ENCODE data around the gene FDCSP. TPM values are rescaled to one million over a fixed set of nuclear protein-coding genes. Genes with fewer than 3 reads are reported as not detected.

FDCSP gene
- total and polyA plus RNA-seq, 9 of the 15 experiments (the other 6 are each of a cell fraction or from before 2014, with no cell fraction given) = not detected

DNA sequence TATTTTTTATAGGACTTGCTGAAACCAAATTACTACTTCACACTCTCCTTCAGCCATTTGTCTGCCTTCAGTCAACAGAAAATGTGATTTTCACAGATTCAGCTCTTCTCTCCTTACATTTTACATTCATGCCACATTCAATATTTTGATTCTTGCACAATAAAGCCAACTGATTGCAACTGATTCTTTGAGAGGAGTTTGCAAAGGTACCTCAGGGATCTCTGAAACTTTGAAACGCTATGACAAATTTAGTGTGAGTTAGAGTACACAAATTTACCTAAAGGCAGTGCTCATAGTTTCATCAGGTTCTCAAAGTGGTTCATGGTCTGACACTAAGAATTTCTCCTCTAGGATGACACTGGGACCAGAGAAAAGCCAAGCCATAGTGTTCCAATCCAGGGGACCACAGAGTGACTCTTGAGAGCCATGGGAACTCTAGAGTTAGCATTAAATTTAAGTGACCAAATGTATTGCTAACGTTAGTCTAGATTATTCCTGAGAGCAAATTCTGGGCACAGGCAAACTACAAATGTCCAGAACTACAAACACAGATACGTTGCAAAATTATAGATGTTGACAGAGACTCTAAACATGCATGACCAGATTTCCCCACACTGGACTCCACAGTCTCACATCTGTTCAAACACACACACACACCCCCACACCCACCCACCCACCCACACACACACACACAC, 25.5 kb downstream of the FDCSP start (continued):
- no peak for TF ChIP-seq HNRNPUL1 (IDR thresholded peaks at IDR 0.05; ENCODE audit: low read length)
- TF ChIP-seq, protein P1, sequence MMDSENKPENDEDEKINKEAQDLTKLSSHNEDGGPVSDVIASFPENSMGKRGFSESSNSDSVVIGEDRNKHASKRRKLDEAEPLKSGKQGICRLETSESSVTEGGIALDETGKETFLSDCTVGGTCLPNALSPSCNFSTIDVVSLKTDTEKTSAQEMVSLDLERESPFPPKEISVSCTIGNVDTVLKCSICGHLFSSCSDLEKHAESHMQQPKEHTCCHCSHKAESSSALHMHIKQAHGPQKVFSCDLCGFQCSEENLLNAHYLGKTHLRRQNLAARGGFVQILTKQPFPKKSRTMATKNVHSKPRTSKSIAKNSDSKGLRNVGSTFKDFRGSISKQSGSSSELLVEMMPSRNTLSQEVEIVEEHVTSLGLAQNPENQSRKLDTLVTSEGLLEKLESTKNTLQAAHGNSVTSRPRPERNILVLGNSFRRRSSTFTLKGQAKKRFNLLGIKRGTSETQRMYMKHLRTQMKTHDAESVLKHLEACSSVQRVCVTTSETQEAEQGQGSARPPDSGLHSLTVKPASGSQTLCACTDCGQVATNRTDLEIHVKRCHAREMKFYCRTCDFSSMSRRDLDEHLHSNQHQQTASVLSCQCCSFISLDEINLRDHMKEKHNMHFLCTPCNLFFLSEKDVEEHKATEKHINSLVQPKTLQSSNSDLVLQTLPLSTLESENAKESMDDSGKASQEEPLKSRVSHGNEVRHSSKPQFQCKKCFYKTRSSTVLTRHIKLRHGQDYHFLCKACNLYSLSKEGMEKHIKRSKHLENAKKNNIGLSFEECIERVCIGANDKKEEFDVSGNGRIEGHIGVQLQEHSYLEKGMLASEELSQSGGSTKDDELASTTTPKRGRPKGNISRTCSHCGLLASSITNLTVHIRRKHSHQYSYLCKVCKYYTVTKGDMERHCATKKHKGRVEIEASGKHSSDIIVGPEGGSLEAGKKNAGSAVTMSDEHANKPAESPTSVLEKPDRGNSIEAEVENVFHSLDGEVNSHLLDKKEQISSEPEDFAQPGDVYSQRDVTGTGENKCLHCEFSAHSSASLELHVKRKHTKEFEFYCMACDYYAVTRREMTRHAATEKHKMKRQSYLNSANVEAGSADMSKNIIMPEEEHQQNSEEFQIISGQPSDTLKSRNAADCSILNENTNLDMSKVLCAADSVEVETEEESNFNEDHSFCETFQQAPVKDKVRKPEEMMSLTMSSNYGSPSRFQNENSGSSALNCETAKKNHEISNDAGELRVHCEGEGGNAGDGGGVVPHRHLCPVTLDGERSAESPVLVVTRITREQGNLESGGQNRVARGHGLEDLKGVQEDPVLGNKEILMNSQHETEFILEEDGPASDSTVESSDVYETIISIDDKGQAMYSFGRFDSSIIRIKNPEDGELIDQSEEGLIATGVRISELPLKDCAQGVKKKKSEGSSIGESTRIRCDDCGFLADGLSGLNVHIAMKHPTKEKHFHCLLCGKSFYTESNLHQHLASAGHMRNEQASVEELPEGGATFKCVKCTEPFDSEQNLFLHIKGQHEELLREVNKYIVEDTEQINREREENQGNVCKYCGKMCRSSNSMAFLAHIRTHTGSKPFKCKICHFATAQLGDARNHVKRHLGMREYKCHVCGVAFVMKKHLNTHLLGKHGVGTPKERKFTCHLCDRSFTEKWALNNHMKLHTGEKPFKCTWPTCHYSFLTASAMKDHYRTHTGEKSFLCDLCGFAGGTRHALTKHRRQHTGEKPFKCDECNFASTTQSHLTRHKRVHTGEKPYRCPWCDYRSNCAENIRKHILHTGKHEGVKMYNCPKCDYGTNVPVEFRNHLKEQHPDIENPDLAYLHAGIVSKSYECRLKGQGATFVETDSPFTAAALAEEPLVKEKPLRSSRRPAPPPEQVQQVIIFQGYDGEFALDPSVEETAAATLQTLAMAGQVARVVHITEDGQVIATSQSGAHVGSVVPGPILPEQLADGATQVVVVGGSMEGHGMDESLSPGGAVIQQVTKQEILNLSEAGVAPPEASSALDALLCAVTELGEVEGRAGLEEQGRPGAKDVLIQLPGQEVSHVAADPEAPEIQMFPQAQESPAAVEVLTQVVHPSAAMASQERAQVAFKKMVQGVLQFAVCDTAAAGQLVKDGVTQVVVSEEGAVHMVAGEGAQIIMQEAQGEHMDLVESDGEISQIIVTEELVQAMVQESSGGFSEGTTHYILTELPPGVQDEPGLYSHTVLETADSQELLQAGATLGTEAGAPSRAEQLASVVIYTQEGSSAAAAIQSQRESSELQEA (IDR thresholded peaks at IDR 0.05; ENCODE audit: low read depth) = no peak

All from K562 (cell line).